BLaER1 treated with 17β-estradiol and CSF1 and Interleukin-3, amounts not matched to agents 10 nM and 100 nM (cell line): ENCODE data around the gene SLC38A11.
A peak's percentile ranks its signal among the peaks of the same experiment; 100 is the strongest.

Experiments used
- H3K27ac ChIP-seq, 11 experiments: shearing (Covaris generic); formaldehyde crosslinking; 2 replicates each; pipeline ENCODE4 v1.8.1; 2022
- H3K27me3 ChIP-seq, 11 experiments: shearing (Covaris generic); formaldehyde crosslinking; 2 replicates each; pipeline ENCODE4 v1.8.1; 2022
- H3K36me3 ChIP-seq, 11 experiments: shearing (Covaris generic); formaldehyde crosslinking; 2 replicates each; pipeline ENCODE4 v1.8.1; 2022
- H3K4me1 ChIP-seq, 10 experiments: shearing (Covaris generic); formaldehyde crosslinking; 2 replicates each; pipeline ENCODE4 v1.8.1; 2022
- H3K4me2 ChIP-seq, 11 experiments: shearing (Covaris generic); formaldehyde crosslinking; 2 replicates each; pipeline ENCODE4 v1.8.1; 2022
- H3K4me3 ChIP-seq, 10 experiments: shearing (Covaris generic); formaldehyde crosslinking; 2 replicates each; pipeline ENCODE4 v1.8.1; 2022
- H3K9ac ChIP-seq, 11 experiments: shearing (Covaris generic); formaldehyde crosslinking; 2 replicates each; pipeline ENCODE4 v1.8.1; 2022
- H3K9me3 ChIP-seq, 11 experiments: shearing (Covaris generic); formaldehyde crosslinking; replicated peaks in 1 of 11; 2 replicates each; pipeline ENCODE4 v1.8.1; 2022
- H4K20me1 ChIP-seq, 11 experiments: shearing (Covaris generic); formaldehyde crosslinking; 2 replicates each; pipeline ENCODE4 v1.8.1; 2022
- Cebpa-rat ChIP-seq, 11 experiments: shearing (Covaris generic); IDR thresholded peaks; 2 replicates each; pipeline ENCODE4 v1.8.1; 2022

The SLC38A11 gene

DNA sequence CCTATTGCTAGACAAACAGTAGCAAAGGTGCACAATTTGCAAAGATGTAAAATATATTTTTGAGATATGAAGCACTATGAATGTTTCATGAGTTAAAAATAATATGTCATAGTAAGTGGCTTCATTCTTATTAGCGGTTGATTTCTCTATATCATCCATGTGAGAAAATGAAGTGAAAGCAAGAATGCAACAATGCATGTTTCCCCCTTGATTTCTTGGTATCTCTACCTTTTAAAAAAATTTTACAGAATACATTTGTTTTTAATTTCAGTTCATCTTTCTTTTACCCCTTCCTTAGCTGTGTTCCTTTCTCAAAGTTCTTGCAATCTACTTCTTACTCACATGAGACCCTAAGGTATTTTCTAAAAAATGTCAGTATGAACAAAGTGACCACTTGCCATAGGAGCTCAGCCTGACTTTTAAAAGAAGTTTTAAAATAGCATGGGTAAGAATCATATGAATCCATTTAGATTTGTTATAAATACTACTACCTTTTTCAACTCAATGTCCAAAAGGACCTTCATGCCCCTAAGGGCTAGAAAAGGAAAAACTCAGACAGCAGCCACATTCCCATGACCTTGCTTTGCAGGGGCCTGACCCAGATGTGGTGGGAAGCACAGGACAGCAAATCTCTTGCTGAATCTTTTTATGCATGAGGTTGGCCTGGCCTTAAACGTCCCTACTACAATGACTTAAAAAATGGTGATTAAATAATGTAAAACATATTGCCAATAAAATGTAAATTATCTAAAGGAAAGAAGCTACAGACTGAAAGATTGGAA is 14.8 kb upstream of the SLC38A11 start:
- H3K27me3 ChIP-seq = no peaks in the 10 kb centered on the region
- no peak for TF ChIP-seq Cebpa-rat (IDR thresholded peaks at IDR 0.05)
- no peak overlapping the region for H3K4me2 ChIP-seq
- peaks cover 7 to 27% (median 13%) of the 10 kb centered on the region in 10 experiments for H3K4me1 ChIP-seq
- H3K27ac ChIP-seq = no peak overlapping the region
- no peaks in the 10 kb centered on the region for H4K20me1 ChIP-seq
- peaks cover 0 to 18% (median 8%) of the 10 kb centered on the region in 11 experiments; a peak in 11 of 22 replicates for H3K9me3 ChIP-seq
- no peak overlapping the region for H3K4me3 ChIP-seq
- H3K9ac ChIP-seq = no peak overlapping the region
- no peaks in the 10 kb centered on the region for H3K36me3 ChIP-seq

DNA sequence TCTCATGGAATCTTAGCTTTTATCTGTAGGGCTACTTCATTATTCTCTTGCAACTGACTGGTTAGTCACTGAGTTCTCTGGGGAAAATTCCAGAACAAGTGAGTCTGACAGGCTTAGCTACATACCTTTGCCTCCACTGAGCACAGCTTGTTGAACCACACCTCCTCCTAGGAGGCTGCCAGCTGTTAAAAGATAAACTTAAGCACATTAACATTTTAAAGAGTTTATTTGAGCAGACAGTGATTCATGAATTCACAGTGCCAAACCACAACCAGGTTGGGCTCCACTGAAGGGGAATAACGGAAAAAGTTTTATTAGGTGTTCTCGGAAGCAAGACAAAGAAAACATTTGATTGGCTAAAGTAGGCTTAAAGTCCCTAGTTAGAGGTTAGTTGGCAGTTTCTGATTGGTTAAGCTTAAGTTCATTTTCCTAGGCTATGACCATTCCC is 12.5 kb upstream of the SLC38A11 start:
- Histone ChIP-seq H3K36me3 (no peaks in the 10 kb centered on the region), H4K20me1 (no peaks in the 10 kb centered on the region), H3K4me3 (no peak overlapping the region), H3K9me3 (peaks cover 0 to 18% (median 8%) of the 10 kb centered on the region in 11 experiments; a peak in 11 of 22 replicates), H3K27ac (no peak overlapping the region), H3K4me1 (peaks cover 0 to 33% (median 15%) of the 10 kb centered on the region in 10 experiments; a peak in 15 of 20 replicates), H3K27me3 (no peaks in the 10 kb centered on the region), H3K4me2 (no peak overlapping the region), H3K9ac (no peak overlapping the region)
- TF ChIP-seq Cebpa-rat (IDR thresholded peaks at IDR 0.05) = no peak

DNA sequence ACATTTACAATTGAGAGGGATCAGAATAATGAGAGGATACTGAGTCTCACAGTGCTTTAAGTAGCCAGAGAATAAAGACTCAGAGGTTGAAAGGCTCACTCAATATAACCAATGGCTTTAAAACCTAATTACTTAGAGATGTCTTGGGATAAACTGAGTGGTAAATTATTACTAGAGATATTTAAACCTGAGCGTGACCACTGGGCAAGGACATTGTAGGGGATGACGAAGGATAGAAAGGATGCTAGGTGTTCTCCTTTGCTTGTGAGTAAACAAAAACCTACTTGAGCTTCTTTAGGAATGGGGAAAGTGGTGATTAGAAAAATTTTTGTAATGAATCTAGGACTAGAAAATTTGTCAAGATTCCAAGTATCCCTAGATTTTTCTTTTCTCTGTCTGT is 12.0 kb upstream of the SLC38A11 start:
- H3K27ac ChIP-seq = no peak overlapping the region
- no peak overlapping the region for H3K4me2 ChIP-seq
- no peak overlapping the region for H3K4me3 ChIP-seq
- H3K9ac ChIP-seq = no peak overlapping the region
- H3K36me3 ChIP-seq = no peaks in the 10 kb centered on the region
- H3K4me1 ChIP-seq = peaks cover 0 to 33% (median 15%) of the 10 kb centered on the region in 10 experiments; a peak in 15 of 20 replicates
- H4K20me1 ChIP-seq = no peaks in the 10 kb centered on the region
- no peaks in the 10 kb centered on the region for H3K27me3 ChIP-seq
- TF ChIP-seq Cebpa-rat (IDR thresholded peaks at IDR 0.05) = no peak
- peaks cover 0 to 18% (median 8%) of the 10 kb centered on the region in 11 experiments; a peak in 11 of 22 replicates for H3K9me3 ChIP-seq

DNA sequence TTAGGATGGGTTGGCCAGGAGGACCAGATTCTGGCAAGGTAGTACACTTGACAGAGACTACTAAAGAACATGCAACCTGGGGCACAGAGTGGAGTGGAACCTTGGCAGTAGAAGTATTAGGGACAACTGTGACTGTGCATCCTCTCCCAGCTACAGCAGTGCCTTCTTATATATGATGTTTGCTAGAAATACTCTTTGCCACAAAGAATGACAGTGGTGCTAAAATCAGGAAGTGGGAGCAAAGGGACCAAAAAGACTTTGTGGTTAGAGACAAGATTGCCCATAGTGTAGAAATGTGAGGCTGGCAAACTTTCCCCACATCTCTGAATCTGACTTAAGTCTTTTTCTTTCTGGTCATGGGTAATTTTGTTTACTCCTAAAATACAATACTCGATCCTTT is 9.4 kb upstream of the SLC38A11 start:
- H3K9me3 ChIP-seq = peaks cover 0 to 18% (median 8%) of the 10 kb centered on the region in 11 experiments; a peak in 11 of 22 replicates
- H3K4me1 ChIP-seq = peaks cover 0 to 33% (median 15%) of the 10 kb centered on the region in 10 experiments; a peak in 15 of 20 replicates
- TF ChIP-seq Cebpa-rat (IDR thresholded peaks at IDR 0.05) = no peak; a peak in 1 of 22 replicates
- H3K27me3 ChIP-seq = no peaks in the 10 kb centered on the region
- peak overlapping the region in 9 of 11 experiments; percentile 19 to 71 (median 42); a peak in 13 of 22 replicates for H3K4me2 ChIP-seq
- no peak overlapping the region for H3K4me3 ChIP-seq
- H3K36me3 ChIP-seq = no peaks in the 10 kb centered on the region
- H3K27ac ChIP-seq = peak overlapping the region in 5 of 11 experiments; percentile 35 to 72 (median 49); a peak in 8 of 22 replicates
- H4K20me1 ChIP-seq = no peaks in the 10 kb centered on the region
- H3K9ac ChIP-seq = 0 out of 22 replicates have a peak overlapping the region, but pooled peaks of 1 of the 11 experiments have one; percentile 31

DNA sequence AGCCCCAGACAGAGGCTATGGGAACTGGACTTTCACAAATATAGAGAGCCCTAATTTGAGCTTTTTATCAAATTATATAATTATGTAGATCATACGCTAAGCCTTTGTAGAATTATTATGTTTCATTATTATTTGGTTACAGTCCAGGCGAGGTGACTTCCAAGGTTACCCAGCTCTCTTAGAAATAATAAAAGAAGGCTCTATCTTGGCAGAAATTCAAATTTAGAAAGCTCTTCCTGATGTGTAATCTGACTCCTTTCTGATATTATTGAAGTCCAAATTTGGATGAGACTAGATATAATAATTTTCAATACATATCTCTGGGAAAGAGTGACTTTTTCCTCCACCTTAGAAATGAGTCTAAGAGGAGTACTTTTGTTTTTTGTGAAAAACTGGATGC is 4.8 kb upstream of the SLC38A11 start:
- no peak overlapping the region for H3K4me2 ChIP-seq
- TF ChIP-seq Cebpa-rat (IDR thresholded peaks at IDR 0.05) = no peak
- peaks cover 0 to 19% (median 13%) of the 10 kb centered on the region in 10 experiments; a peak in 15 of 20 replicates for H3K4me1 ChIP-seq
- H3K4me3 ChIP-seq = no peak overlapping the region
- H3K27ac ChIP-seq = no peak overlapping the region
- no peaks in the 10 kb centered on the region for H3K36me3 ChIP-seq
- no peak overlapping the region for H3K9ac ChIP-seq
- no peaks in the 10 kb centered on the region for H4K20me1 ChIP-seq
- no peaks in the 10 kb centered on the region for H3K27me3 ChIP-seq
- H3K9me3 ChIP-seq = no peaks in the 10 kb centered on the region

DNA sequence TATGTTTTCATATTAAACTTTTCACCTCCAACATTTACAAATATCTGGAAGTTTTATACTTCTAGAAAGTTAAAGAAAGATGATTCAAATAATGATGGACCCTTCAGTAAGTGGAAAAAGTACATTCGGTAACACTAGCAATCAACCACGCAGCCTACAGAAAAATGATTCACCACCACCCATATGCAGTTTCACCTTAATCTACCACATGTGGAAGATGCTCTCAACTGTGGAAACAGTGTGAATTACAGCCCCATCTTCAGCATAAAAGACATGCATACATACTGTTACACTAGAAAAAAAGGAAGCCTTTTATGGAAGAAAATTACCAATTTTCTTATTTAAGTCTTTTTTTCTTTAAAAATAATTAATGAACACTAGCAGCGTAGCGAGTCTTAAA is 1.1 kb downstream of the SLC38A11 start:
- H3K27ac ChIP-seq = no peak overlapping the region
- H3K4me3 ChIP-seq = no peak overlapping the region
- no peak for TF ChIP-seq Cebpa-rat (IDR thresholded peaks at IDR 0.05)
- no peak overlapping the region for H3K4me2 ChIP-seq
- H4K20me1 ChIP-seq = no peaks in the 10 kb centered on the region
- H3K27me3 ChIP-seq = no peaks in the 10 kb centered on the region
- no peak overlapping the region for H3K9ac ChIP-seq
- H3K4me1 ChIP-seq = no peaks in the 10 kb centered on the region
- H3K36me3 ChIP-seq = no peaks in the 10 kb centered on the region
- no peaks in the 10 kb centered on the region for H3K9me3 ChIP-seq

DNA sequence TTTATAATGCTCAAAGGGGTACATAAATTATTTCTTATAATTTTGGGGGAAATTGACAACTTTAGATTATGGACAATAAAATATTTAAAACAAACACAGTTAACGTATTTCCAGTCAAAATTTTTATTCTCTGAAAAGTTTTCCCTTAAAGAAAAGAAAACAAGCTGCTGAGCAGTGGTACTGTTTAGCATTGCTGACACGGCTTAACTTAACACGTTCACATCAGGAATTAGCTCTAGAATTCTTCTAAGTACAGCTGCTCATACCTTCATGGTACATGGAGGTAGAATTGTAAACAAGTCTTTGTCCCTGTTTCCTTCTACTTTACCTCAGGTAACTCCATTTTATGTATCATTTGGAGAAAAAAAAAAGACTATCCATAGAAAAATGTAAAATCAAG is 2.0 kb downstream of the SLC38A11 start:
- Histone ChIP-seq H3K36me3 (no peaks in the 10 kb centered on the region), H3K27ac (no peak overlapping the region), H3K4me1 (peaks cover 0 to 7% (median 0%) of the 10 kb centered on the region in 10 experiments; a peak in 5 of 20 replicates), H3K9ac (no peak overlapping the region), H3K9me3 (no peaks in the 10 kb centered on the region), H3K4me2 (no peak overlapping the region), H3K27me3 (no peaks in the 10 kb centered on the region), H4K20me1 (no peaks in the 10 kb centered on the region), H3K4me3 (no peak overlapping the region)
- no peak for TF ChIP-seq Cebpa-rat (IDR thresholded peaks at IDR 0.05)

DNA sequence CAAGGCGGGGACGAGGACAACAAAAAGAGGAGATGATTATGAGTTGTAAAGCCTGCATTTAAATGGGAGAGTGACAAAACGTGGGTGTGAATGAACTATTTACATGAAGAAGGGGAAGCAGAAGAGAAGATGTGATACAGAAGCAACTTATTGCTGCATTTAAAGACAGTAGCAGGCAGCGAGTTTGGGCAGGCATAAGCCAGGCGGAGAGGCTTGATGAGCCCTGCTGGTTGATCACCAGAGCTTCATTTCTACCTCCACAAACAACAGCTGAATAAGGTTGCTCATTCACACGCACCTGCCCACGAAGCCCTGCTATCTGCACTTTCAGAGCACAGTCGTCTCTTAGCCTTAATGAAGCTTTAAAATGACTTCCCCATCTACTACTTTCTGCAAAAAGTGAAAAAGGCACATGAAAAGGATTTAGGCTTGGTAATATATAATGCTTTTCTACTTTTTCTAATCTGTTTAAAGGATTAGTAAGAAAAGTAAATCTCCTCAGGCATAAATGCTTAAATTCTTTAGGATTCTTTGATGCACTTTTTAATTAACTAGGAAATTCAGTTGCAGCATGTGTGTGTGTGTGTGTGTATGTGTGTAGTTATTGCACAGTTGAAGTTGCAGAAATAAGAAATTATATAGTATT is 3.1 kb downstream of the SLC38A11 start:
- Histone ChIP-seq H3K9me3 (no peaks in the 10 kb centered on the region), H4K20me1 (no peaks in the 10 kb centered on the region), H3K4me3 (no peak overlapping the region), H3K4me1 (peaks cover 0 to 11% (median 0%) of the 10 kb centered on the region in 10 experiments; a peak in 5 of 20 replicates), H3K9ac (no peak overlapping the region), H3K4me2 (no peak overlapping the region), H3K27me3 (no peaks in the 10 kb centered on the region), H3K27ac (no peak overlapping the region), H3K36me3 (no peaks in the 10 kb centered on the region)
- TF ChIP-seq Cebpa-rat (IDR thresholded peaks at IDR 0.05) = no peak

DNA sequence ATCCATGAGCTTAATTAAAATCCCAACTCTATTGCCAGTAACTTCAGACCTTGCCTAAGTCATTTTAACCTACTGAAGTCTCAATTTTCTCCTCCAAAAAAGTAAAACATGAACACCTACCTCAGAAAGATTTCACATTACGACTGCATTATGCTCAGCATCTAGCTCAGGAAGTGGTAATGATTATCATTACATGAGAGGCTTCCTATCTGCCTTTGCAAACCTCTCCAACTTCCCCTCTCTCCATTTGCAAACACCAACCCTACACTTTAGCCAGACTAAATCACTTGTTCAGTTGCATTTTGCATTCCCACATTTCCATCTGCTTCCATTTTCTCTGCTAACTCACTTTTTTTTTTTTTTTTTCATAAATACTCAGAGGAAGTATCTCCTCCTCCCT is 6.8 kb downstream of the SLC38A11 start:
- H3K27ac ChIP-seq = no peak overlapping the region
- TF ChIP-seq Cebpa-rat (IDR thresholded peaks at IDR 0.05) = no peak
- no peak overlapping the region for H3K4me3 ChIP-seq
- H3K9ac ChIP-seq = no peak overlapping the region
- H3K4me2 ChIP-seq = peak overlapping the region in 4 of 11 experiments; percentile 16 to 50 (median 25); a peak in 5 of 22 replicates
- peaks cover 0 to 11% (median 0%) of the 10 kb centered on the region in 10 experiments; a peak in 5 of 20 replicates for H3K4me1 ChIP-seq
- H3K36me3 ChIP-seq = no peaks in the 10 kb centered on the region
- H3K9me3 ChIP-seq = no peaks in the 10 kb centered on the region
- no peaks in the 10 kb centered on the region for H4K20me1 ChIP-seq
- no peaks in the 10 kb centered on the region for H3K27me3 ChIP-seq
